RKO (cell line): ENCODE measurements around the gene OPCML.

Source experiments
- DNase-seq: peaks from one replicate; pipeline ENCODE4 v3.0.0-alpha.2; 2016; ENCODE audit warnings: low spot score

The OPCML gene

GRCh38 chr11:132605825-132606570 lies 926.3 kb downstream of the OPCML start:
- DNase-seq = no peak

GRCh38 chr11:132604431-132604830 lies 927.9 kb downstream of the OPCML start:
- DNase-seq = no peak

GRCh38 chr11:132601875-132602274 lies 930.4 kb downstream of the OPCML start:
- no peak for DNase-seq

GRCh38 chr11:132595711-132596134 lies 936.6 kb downstream of the OPCML start:
- DNase-seq = no peak

- DNase-seq = no peak
Observed at GRCh38 chr11:132595246-132595645, 937.1 kb downstream of the OPCML start.

- no peak for DNase-seq
Observed at GRCh38 chr11:132590986-132591385, 941.3 kb downstream of the OPCML start.

GRCh38 chr11:132590554-132590953 lies 941.7 kb downstream of the OPCML start:
- no peak for DNase-seq

GRCh38 chr11:132589791-132590190 lies 942.5 kb downstream of the OPCML start:
- no peak for DNase-seq

- no peak for DNase-seq
Observed at GRCh38 chr11:132588366-132588765, 943.9 kb downstream of the OPCML start.

- DNase-seq = no peak
Observed at GRCh38 chr11:132587716-132588115, 944.6 kb downstream of the OPCML start.

GRCh38 chr11:132586801-132587200 lies 945.5 kb downstream of the OPCML start:
- DNase-seq = no peak

- DNase-seq = no peak
Observed at GRCh38 chr11:132579634-132580327, 952.5 kb downstream of the OPCML start.

- no peak for DNase-seq
Observed at GRCh38 chr11:132579136-132579535, 953.2 kb downstream of the OPCML start.

- no peak for DNase-seq
Observed at GRCh38 chr11:132578580-132578979, 953.7 kb downstream of the OPCML start.

GRCh38 chr11:132576706-132577105 lies 955.6 kb downstream of the OPCML start:
- DNase-seq = peak; percentile 52

GRCh38 chr11:132564091-132564885 lies 968.0 kb downstream of the OPCML start:
- no peak for DNase-seq

GRCh38 chr11:132563050-132563449 lies 969.3 kb downstream of the OPCML start:
- no peak for DNase-seq

- DNase-seq = no peak
Observed at GRCh38 chr11:132561937-132562336, 970.4 kb downstream of the OPCML start.

GRCh38 chr11:132559331-132560036 lies 972.8 kb downstream of the OPCML start:
- no peak for DNase-seq

- DNase-seq = no peak
Observed at GRCh38 chr11:132556316-132556715, 976.0 kb downstream of the OPCML start.

GRCh38 chr11:132555617-132556016 lies 976.7 kb downstream of the OPCML start:
- no peak for DNase-seq

- DNase-seq = no peak
Observed at GRCh38 chr11:132551016-132551415, 981.3 kb downstream of the OPCML start.
